Right atrium auricular region (tissue), 2 donors: Measurements from ENCODE around the gene PADI4. TPM values are rescaled to one million over a fixed set of nuclear protein-coding genes. Genes with fewer than 3 reads are reported as not detected.

ENCODE experiments used
- DNase-seq: peaks from one replicate; pipeline ENCODE4 v3.0.0-alpha.2; 2019; ENCODE audit warnings: low spot score
- H3K27ac ChIP-seq, 2 donors: fragments of 200-600 bp; sonication (generic); 1 replicate in 1 of 2; 2 replicates in 1 of 2; pipeline ENCODE4 v1.5.1; 2016 to 2019
- H3K27me3 ChIP-seq, 2 donors: fragments of 200-600 bp; sonication (generic); one replicate each; pipeline versions ENCODE4 v1.5.1 to v1.6.0; 2017 to 2019
- H3K36me3 ChIP-seq: fragments of 200-600 bp; sonication (generic); one replicate; pipeline ENCODE4 v1.5.1; 2016
- H3K4me1 ChIP-seq, 2 donors: fragments of 200-600 bp; sonication (generic); one replicate each; pipeline versions ENCODE4 v1.5.1 to v1.6.0; 2017 to 2019
- H3K4me3 ChIP-seq, 2 donors: fragments of 200-600 bp; sonication (generic); 1 replicate in 1 of 2; 2 replicates in 1 of 2; pipeline ENCODE4 v1.5.1; 2017 to 2019; ENCODE audit warnings: mild to moderate bottlenecking in 1 of 2, moderate library complexity in 1 of 2
- H3K9me3 ChIP-seq, 2 donors: fragments of 200-600 bp; sonication (generic); one replicate each; pipeline ENCODE4 v1.5.1; 2019
- total RNA-seq, 2 donors: library from RNA; depleted of rRNA; stranded (reverse); fragments of >200 nt; gene quantifications; one replicate each; pipeline ENCODE4 v1.1.0, GENCODE V29; 2016
- TF ChIP-seq, protein P1 (sequence below), 2 donors: fragments of 200-600 bp; sonication (generic); IDR thresholded peaks; one replicate each; pipeline ENCODE4 v1.5.1; 2019; ENCODE audit warnings: antibody characterized with exemption in 2 of 2

The PADI4 gene
- total RNA-seq, 2 donors from 2014 or later: 0.19 to 0.31 TPM

DNA sequence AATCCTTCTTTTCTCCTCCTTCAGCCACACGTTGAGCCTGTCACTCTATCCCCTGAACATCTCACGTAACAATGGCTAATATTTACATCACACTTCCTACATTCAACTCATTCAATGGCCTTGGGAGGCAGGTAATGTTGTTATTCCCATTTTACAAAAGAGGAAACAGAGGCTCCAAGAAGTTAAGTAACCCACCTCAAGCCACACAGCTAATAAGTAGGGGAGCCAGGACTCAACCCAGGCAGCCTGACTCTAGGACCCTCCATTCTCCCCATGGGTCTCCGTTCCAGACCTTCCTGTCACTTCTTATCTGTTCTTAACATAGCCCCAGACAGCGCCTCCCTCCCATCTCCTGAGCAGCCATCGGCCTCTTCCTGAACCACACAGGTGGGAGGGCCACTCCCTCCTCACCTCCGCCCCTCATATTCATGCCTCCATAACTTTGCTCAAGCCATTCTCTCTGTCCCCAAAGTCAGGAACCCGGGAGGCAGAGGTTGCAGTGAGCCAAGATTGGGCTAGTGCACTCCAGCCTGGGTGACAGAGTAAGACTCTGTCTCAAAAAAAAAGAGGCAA is 2.2 kb downstream of the PADI4 start:
- H3K27ac ChIP-seq: no peak overlapping the region
- no peaks in the 10 kb centered on the region for H3K27me3 ChIP-seq

DNA sequence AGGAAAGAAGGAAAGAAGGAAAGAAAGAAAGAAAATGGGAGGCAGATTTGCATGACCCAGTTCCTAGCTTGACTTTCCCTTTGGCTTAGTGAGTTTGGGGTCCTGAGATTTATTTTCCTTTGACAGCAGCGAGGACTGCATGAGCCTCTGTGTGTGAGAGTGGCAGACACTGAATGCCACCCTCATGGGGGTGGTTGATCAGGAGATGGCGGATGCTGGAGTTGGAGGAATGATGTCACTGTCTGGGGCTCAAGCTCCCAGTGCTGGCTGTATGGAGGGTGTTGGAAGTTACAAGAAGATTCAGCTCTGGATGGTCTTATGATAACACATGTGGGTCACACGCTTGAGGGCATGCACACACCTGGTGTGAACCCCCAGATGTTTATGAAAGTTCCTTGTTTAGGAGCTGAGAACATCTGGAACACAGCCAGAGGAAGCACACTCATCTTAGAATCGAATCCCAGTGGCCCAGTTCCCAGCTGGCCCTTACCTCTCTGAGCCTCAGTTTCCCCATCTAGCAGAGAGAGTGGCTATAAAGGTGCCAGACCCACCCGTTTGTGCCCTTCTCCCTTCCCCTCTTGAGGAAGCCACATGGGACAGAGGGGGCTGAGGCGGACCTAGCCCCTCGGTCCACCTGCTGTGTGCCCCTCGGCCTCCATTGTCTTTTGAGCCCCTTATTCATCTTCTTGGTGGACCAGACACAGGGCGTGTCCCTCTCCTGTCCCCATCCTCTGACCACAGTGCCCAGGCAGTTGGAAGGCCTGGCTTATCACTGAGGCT is 5.7 kb downstream of the PADI4 start:
- H3K9me3 ChIP-seq: no peaks in the 10 kb centered on the region
- H3K4me1 ChIP-seq: no peaks in the 10 kb centered on the region
- no peak overlapping the region for H3K4me3 ChIP-seq
- H3K27me3 ChIP-seq: no peaks in the 10 kb centered on the region
- H3K27ac ChIP-seq: no peak overlapping the region
- H3K36me3 ChIP-seq: no peaks in the 10 kb centered on the region
- TF ChIP-seq, protein P1, sequence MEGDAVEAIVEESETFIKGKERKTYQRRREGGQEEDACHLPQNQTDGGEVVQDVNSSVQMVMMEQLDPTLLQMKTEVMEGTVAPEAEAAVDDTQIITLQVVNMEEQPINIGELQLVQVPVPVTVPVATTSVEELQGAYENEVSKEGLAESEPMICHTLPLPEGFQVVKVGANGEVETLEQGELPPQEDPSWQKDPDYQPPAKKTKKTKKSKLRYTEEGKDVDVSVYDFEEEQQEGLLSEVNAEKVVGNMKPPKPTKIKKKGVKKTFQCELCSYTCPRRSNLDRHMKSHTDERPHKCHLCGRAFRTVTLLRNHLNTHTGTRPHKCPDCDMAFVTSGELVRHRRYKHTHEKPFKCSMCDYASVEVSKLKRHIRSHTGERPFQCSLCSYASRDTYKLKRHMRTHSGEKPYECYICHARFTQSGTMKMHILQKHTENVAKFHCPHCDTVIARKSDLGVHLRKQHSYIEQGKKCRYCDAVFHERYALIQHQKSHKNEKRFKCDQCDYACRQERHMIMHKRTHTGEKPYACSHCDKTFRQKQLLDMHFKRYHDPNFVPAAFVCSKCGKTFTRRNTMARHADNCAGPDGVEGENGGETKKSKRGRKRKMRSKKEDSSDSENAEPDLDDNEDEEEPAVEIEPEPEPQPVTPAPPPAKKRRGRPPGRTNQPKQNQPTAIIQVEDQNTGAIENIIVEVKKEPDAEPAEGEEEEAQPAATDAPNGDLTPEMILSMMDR (IDR thresholded peaks at IDR 0.05): no peak
- no peak for DNase-seq

More for the DNA sequence above, 2.2 kb downstream of the PADI4 start:
- TF ChIP-seq, protein P1 (IDR thresholded peaks at IDR 0.05): no peak
- H3K4me3 ChIP-seq: no peak overlapping the region
- H3K36me3 ChIP-seq: no peaks in the 10 kb centered on the region
- H3K9me3 ChIP-seq: no peaks in the 10 kb centered on the region
- H3K4me1 ChIP-seq: no peaks in the 10 kb centered on the region
- no peak for DNase-seq

DNA sequence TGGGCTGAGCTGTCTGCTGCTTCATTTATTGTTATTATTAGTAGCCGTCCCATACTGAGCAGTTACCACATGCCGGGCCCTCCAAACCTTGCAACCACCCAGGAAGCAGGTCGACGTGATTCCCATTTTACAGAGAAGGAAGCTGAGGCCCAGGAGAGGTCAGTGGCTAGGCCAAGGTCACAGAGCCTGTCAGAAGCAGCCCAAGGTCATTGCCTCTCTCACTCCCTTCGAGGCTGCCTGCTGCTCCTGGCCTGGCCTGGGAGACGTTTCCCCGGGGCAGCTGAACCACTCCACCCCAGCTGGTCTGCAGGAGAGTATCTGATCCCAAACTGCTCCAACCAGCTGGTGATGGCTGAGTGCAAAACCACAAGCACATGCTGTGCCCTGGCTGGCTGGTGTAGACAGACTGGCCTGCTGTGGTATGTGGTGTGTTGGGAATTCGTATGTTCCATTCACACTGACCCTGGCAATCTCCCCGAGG is 6.5 kb downstream of the PADI4 start:
- Histone ChIP-seq H3K27ac (no peak overlapping the region), H3K4me1 (no peaks in the 10 kb centered on the region), H3K9me3 (no peaks in the 10 kb centered on the region), H3K4me3 (no peak overlapping the region), H3K36me3 (no peaks in the 10 kb centered on the region), H3K27me3 (no peaks in the 10 kb centered on the region)
- DNase-seq: no peak
- TF ChIP-seq, protein P1 (IDR thresholded peaks at IDR 0.05): no peak

DNA sequence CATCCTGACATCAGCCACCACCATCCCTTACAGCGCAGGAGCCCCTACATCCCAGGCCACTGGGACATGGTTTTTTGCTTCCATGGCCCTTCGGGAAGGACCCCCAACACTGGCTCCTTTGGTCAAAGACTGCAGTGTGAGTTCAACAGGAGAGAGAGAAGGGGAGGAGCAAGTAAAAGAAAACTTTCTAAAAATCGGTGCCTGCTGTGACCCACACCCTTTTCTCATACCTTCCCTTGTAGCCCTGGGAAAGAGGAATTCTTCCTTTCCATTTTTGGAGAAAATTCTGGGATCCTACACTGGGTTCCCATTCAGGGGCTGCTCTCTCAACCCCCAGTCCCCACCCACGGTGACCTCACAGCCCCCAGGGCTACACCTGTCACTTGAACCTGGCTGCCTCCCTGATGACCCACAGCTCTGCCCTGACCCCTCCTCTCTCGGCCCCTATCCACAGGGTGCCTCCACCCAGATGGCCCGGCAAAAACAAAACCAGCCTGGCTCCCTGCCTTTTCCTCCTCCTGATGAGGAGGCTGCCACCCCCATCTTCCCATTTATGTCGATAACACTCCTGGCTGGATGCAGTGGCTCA is 7.6 kb downstream of the PADI4 start:
- peaks cover 0 to 7% of the 10 kb centered on the region in 2 donors for H3K9me3 ChIP-seq
- no peak overlapping the region for H3K27ac ChIP-seq

DNA sequence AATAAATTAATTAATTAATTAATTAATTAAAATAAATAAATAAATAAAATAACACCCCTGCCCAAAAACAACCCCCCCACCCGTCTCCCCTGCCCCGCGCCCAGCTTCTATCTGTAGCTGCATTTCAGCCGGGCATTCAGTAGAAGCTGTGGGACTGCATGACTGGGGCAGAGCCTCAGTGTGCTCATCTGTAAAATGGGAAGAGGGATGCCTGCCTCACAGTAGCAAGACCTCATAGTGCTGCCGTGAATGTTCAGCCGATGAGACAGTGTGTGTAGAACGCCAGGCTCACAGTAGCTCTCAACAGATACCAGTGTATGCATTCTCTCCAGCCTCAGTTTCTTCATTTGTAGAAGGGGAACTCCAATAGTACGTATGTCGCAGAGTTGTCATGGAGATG is 8.7 kb downstream of the PADI4 start:
- Histone ChIP-seq H3K4me3 (no peak overlapping the region), H3K4me1 (no peaks in the 10 kb centered on the region), H3K27me3 (no peaks in the 10 kb centered on the region), H3K27ac (no peak overlapping the region), H3K36me3 (no peaks in the 10 kb centered on the region), H3K9me3 (peaks cover 0 to 7% of the 10 kb centered on the region in 2 donors)
- TF ChIP-seq, protein P1 (IDR thresholded peaks at IDR 0.05): no peak
- DNase-seq: no peak

More for the DNA sequence above, 7.6 kb downstream of the PADI4 start:
- TF ChIP-seq, protein P1 (IDR thresholded peaks at IDR 0.05): no peak
- no peaks in the 10 kb centered on the region for H3K27me3 ChIP-seq
- DNase-seq: no peak
- no peak overlapping the region for H3K4me3 ChIP-seq
- H3K36me3 ChIP-seq: no peaks in the 10 kb centered on the region
- H3K4me1 ChIP-seq: no peaks in the 10 kb centered on the region
